BJ (cell line): ENCODE measurements around the gene WDFY2. TPM values are rescaled to one million over a fixed set of nuclear protein-coding genes. Genes with fewer than 3 reads are reported as not detected.

Source experiments
- CTCF ChIA-PET: fragments of 350-600 bp; formaldehyde crosslinking; extraction: SDS; loops from one replicate; lab custom pipeline; 2021; ENCODE audit warnings: antibody characterized with exemption, inconsistent platforms; lab: Yijun Ruan, JAX
- POLR2A ChIA-PET: fragments of 300-600 bp; sonication (Branson Sonifier 250); formaldehyde crosslinking; extraction: SDS; loops from one replicate; lab custom pipeline; 2021; ENCODE audit warnings: antibody characterized with exemption; lab: Charles Lee
- DNase-seq: peaks from one replicate; pipeline ENCODE4 v3.0.0-alpha.2; 2011; ENCODE audit warnings: low read depth
- H3K27me3 ChIP-seq: 2 replicates; pipeline ENCODE4 v1.6.0; 2011; ENCODE audit warnings: low read length; ENCODE audit not compliant: control insufficient read depth, insufficient read depth
- H3K36me3 ChIP-seq: 2 replicates; pipeline ENCODE4 v1.5.1; 2011; ENCODE audit warnings: low read length; ENCODE audit not compliant: control insufficient read depth, insufficient read depth
- H3K4me3 ChIP-seq: 2 replicates; pipeline ENCODE4 v1.5.1; 2011; ENCODE audit warnings: low read depth, mild to moderate bottlenecking, control low read depth, low read length
- CTCF ChIP-seq: IDR thresholded peaks from 2 replicates; pipeline ENCODE4 v1.5.1; 2011; ENCODE audit warnings: low read depth, mild to moderate bottlenecking, control low read depth, inconsistent platforms, low read length, moderate library complexity; ENCODE audit not compliant: insufficient read depth
- polyA plus RNA-seq: library from polyadenylated mRNA; depleted of rRNA; stranded (reverse); fragments of >200 nt; gene quantifications from 2 replicates; pipeline ENCODE4 v1.2.3, GENCODE V29; 2011

WDFY2 gene
- polyA plus RNA-seq, 1 experiment, result 4.3 TPM

GRCh38 chr13:51625555-51626345 lies 41.5 kb downstream of the WDFY2 start:
- H3K27me3 ChIP-seq, result no peaks in the 10 kb centered on the region
- no peak for DNase-seq
- ChIA-PET POLR2A (no interaction called here), CTCF (interaction anchor here (1.1 kb wide), 1 partner anchor 108 kb away, joined by 3 read pairs; no protein-coding TSS in a partner anchor)
- no peak for TF ChIP-seq CTCF
- no peaks in the 10 kb centered on the region for H3K36me3 ChIP-seq
- H3K4me3 ChIP-seq, result no peak overlapping the region

- no peak for DNase-seq
- CTCF ChIA-PET, result no interaction called here
- Histone ChIP-seq H3K36me3 (no peaks in the 10 kb centered on the region), H3K4me3 (no peak overlapping the region), H3K27me3 (no peaks in the 10 kb centered on the region)
- POLR2A ChIA-PET, result interaction anchor here (0.6 kb wide), 1 partner anchor 8 kb away, joined by 3 read pairs; no protein-coding TSS in a partner anchor
- TF ChIP-seq CTCF, result no peak
Observed at GRCh38 chr13:51626749-51627148, 42.5 kb downstream of the WDFY2 start.

GRCh38 chr13:51628059-51628852 lies 44.0 kb downstream of the WDFY2 start:
- H3K27me3 ChIP-seq, result no peaks in the 10 kb centered on the region
- CTCF ChIA-PET, result no interaction called here
- DNase-seq, result no peak
- no peaks in the 10 kb centered on the region for H3K36me3 ChIP-seq
- POLR2A ChIA-PET, result interaction anchor here (0.7 kb wide), 1 partner anchor 15 kb away, joined by 3 read pairs; no protein-coding TSS in a partner anchor
- H3K4me3 ChIP-seq, result no peak overlapping the region
- no peak for TF ChIP-seq CTCF

- no peak for TF ChIP-seq CTCF
- no peak overlapping the region for H3K4me3 ChIP-seq
Observed at GRCh38 chr13:51629491-51630287, 45.4 kb downstream of the WDFY2 start.

More at GRCh38 chr13:51629491-51630287, 45.4 kb downstream of the WDFY2 start:
- ChIA-PET POLR2A (interaction anchor here (0.7 kb wide), 1 partner anchor 15 kb away, joined by 3 read pairs; no protein-coding TSS in a partner anchor), CTCF (interaction anchor here (1.6 kb wide), 1 partner anchor 11 kb away, joined by 3 read pairs; no protein-coding TSS in a partner anchor)
- DNase-seq, result no peak
- Histone ChIP-seq H3K27me3 (no peaks in the 10 kb centered on the region), H3K36me3 (no peaks in the 10 kb centered on the region)
